Astrocyte (in vitro differentiated cells and primary cell): ENCODE measurements around the gene VSTM4.

Experiments
- EZH2 ChIP-seq: IDR thresholded peaks from 2 replicates; pipeline ENCODE4 v1.6.1; 2012; ENCODE audit warnings: mild to moderate bottlenecking, low read length, inconsistent platforms; ENCODE audit not compliant: insufficient read depth
- TF ChIP-seq, protein P1 (sequence below): IDR thresholded peaks from 2 replicates; pipeline ENCODE4 v1.5.1; 2011; ENCODE audit warnings: low read depth, mild to moderate bottlenecking, inconsistent platforms, low read length, moderate library complexity; ENCODE audit not compliant: insufficient read depth

DNA sequence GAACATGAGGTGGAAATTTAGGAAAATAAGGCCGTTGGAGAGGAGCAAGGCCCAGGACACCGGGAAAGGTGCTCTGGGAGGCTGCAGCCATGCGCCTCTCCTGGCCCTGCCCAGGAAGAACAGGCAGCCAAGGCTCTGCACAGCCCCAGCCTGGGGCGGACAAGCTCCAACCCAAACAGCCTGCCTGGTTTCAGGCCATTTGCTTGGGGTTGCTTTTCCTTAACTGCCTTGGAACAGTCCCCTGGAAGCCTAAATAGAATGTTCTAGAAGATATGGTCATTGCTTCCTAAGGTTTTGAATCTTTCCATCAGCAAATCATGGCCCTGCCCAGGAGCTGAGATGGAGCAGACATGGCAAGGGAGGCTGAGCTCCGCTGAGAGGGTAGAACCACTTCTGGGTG is 11.0 kb downstream of the VSTM4 start:
- TF ChIP-seq, protein P1, sequence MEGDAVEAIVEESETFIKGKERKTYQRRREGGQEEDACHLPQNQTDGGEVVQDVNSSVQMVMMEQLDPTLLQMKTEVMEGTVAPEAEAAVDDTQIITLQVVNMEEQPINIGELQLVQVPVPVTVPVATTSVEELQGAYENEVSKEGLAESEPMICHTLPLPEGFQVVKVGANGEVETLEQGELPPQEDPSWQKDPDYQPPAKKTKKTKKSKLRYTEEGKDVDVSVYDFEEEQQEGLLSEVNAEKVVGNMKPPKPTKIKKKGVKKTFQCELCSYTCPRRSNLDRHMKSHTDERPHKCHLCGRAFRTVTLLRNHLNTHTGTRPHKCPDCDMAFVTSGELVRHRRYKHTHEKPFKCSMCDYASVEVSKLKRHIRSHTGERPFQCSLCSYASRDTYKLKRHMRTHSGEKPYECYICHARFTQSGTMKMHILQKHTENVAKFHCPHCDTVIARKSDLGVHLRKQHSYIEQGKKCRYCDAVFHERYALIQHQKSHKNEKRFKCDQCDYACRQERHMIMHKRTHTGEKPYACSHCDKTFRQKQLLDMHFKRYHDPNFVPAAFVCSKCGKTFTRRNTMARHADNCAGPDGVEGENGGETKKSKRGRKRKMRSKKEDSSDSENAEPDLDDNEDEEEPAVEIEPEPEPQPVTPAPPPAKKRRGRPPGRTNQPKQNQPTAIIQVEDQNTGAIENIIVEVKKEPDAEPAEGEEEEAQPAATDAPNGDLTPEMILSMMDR, result no peak
- no peak for TF ChIP-seq EZH2
